22Rv1 (cell line): ENCODE measurements around the gene CPA1.

ENCODE experiments used
- H3K27ac ChIP-seq: fragments of 450-650 bp; 2 replicates; pipeline ENCODE4 v1.5.1; 2017
- CTCF ChIP-seq: fragments of 450-650 bp; IDR thresholded peaks from 2 replicates; pipeline ENCODE4 v1.5.1; 2017; ENCODE audit warnings: mild to moderate bottlenecking
- ZFX ChIP-seq: fragments of 450-650 bp; IDR thresholded peaks from 2 replicates; pipeline ENCODE4 v1.6.1; 2017; ENCODE audit warnings: antibody characterized with exemption, borderline replicate concordance

Gene CPA1

DNA sequence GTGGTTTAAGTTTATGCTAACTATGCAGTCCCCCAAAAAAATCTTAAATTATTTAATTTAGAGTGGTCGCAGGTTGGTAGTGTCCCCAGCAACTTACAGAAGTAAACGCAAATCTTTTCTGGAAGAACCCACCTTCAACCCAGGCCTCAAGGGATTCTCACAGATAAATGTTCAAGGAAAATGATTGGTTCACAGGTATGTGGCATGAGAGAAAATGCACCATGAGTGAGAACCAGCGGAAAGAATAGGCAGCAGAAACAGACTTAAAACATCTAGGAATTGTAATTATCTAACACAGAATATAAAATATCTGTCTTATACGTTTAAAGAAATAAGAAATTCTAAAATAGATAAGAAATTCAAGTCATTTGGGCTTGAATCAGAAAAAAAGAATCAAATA, 38.4 kb upstream of the CPA1 start:
- TF ChIP-seq CTCF (no peak), ZFX (no peak)
- H3K27ac ChIP-seq, result no peak overlapping the region

GRCh38 chr7:130342701-130343380, 37.5 kb upstream of the CPA1 start:
- TF ChIP-seq ZFX (no peak), CTCF (no peak)
- no peak overlapping the region for H3K27ac ChIP-seq

GRCh38 chr7:130344271-130344866, 35.9 kb upstream of the CPA1 start, which contains the start of gene CPA5:
Gene CPA5 (plus strand): TSS chr7:130344816. CDS start chr7:130346486, 1,670 bp downstream.
- H3K27ac ChIP-seq, result no peak within 1 kb of the TSS
- TF ChIP-seq ZFX (no peak), CTCF (no peak)

DNA sequence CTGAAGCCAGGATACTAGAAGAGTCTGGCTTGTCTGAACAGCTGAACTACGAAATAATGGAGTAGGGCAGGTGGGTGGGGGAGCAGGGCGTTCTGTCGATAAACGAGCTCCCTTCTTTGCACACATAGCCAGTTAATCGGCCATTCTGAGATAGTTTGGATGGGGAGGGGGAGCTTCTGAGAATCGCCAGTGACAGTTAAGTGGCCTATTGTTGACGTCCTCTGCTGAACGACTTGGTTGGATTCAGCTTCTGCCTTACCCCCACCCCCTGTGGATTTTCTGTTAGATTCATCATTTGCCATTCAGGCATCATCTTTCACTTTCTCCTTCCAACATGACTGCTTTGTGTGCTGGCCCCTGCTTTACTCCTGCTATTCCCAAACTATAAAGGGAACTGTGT, 35.2 kb upstream of the CPA1 start:
- TF ChIP-seq CTCF, result no peak
- no peak for TF ChIP-seq ZFX
- H3K27ac ChIP-seq, result no peak overlapping the region

- H3K27ac ChIP-seq, result no peak overlapping the region
- no peak for TF ChIP-seq ZFX
- TF ChIP-seq CTCF, result no peak
Measured at GRCh38 chr7:130345725-130346124, 34.6 kb upstream of the CPA1 start.

DNA sequence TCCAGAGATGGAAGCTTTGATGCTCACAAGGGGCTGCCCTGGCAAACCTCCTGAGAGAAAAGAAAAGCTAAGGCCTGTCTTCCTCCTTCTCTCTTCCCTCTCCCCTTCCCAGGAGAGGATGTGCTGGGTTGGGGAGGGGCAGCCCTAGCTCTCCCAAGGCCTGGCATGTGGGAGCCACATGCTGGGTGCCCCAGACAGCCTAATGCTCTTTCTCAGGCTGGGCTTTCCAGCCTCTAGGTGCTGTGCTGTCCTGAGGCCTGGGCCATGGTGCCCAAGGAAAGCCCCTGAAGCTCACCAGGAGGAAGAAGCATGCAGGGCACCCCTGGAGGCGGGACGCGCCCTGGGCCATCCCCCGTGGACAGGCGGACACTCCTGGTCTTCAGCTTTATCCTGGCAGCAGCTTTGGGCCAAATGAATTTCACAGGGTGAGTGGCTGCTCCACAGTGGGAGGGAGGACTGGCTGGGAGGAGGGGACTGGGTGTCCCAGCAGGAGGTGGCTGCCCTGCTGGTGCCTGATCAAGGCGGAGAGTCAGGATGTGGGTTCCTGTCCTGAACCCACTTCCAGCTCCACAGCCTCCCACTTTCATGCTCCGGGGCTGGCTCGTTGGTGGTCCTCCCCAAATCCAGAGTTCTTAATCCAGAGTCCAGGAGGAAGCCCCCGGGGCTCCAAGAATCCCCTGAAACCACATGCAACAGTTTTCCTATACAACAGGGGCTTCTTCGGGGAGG, 34.0 kb upstream of the CPA1 start:
- no peak overlapping the region for H3K27ac ChIP-seq

More for the DNA sequence above, 34.0 kb upstream of the CPA1 start:
- TF ChIP-seq CTCF (no peak), ZFX (no peak)
